GM12878 (cell line): ENCODE results near the gene TCF25. TPM values are rescaled to one million over a fixed set of nuclear protein-coding genes. Genes with fewer than 3 reads are reported as not detected.

Source experiments
- BHLHE40 ChIP-seq, 2 experiments: fragments of 450-650 bp in 1 of 2; IDR thresholded peaks; 2 replicates each; pipeline ENCODE4 v1.6.1; 2011 to 2017; ENCODE audit warnings: low read depth in 2 of 2, borderline replicate concordance in 1 of 2, improper control_type of control experiment in 1 of 2, low read length in 1 of 2, mild to moderate bottlenecking in 1 of 2
- CEBPZ ChIP-seq: fragments of 150-350 bp; IDR thresholded peaks from 2 replicates; pipeline ENCODE4 v1.6.1; 2016; ENCODE audit warnings: low read depth, low read length
- EZH2 ChIP-seq: IDR thresholded peaks from 2 replicates; pipeline ENCODE4 v1.6.1; 2012; ENCODE audit warnings: low read depth, mild to moderate bottlenecking, control low read depth, inconsistent platforms, low read length, borderline replicate concordance; ENCODE audit not compliant: control insufficient read depth
- IKZF1 ChIP-seq: fragments of 450-650 bp; conservative IDR thresholded peaks from 2 replicates; pipeline ENCODE4 v1.6.1; 2017; ENCODE audit warnings: antibody characterized with exemption, mild to moderate bottlenecking
- MAX ChIP-seq: IDR thresholded peaks from 2 replicates; pipeline ENCODE4 v1.6.1; 2012; ENCODE audit warnings: low read depth, low read length, improper control_type of control experiment
- MYB ChIP-seq: fragments of 150-350 bp; IDR thresholded peaks from 2 replicates; pipeline ENCODE4 v1.6.1; 2014; ENCODE audit warnings: mild to moderate bottlenecking, low read depth, low read length, borderline replicate concordance
- NR2C1 ChIP-seq: fragments of 450-650 bp; IDR thresholded peaks from 2 replicates; pipeline ENCODE4 v1.6.1; 2017; ENCODE audit warnings: antibody characterized with exemption, mild to moderate bottlenecking, moderate library complexity
- PAX5 ChIP-seq: IDR thresholded peaks from 2 replicates; pipeline ENCODE4 v1.6.1; 2011; ENCODE audit warnings: low read depth, low read length, borderline replicate concordance
- PKNOX1 ChIP-seq: fragments of 450-650 bp; IDR thresholded peaks from 2 replicates; pipeline ENCODE4 v1.6.1; 2016; ENCODE audit warnings: mild to moderate bottlenecking
- WRNIP1 ChIP-seq: IDR thresholded peaks from 2 replicates; pipeline ENCODE4 v1.6.1; 2011; ENCODE audit warnings: low read depth, low read length, improper control_type of control experiment, borderline replicate concordance
- ZNF24 ChIP-seq: fragments of 450-650 bp; IDR thresholded peaks from 2 replicates; pipeline ENCODE4 v1.6.1; 2017; ENCODE audit warnings: antibody characterized with exemption, mild to moderate bottlenecking
- polyA plus RNA-seq, 11 experiments: library from polyadenylated mRNA; depleted of rRNA in 4 of 11; unstranded in 6 of 11; stranded (reverse) in 5 of 11; fragments of >200 nt; fragmentation: Nextera tagmentation in 4 of 11; fragmentation: Illumina TruSeq in 1 of 11; extraction: Ambion mirVana in 4 of 11; extraction: Trizol in 1 of 11; gene quantifications; 1 replicate in 1 of 11; 2 replicates in 10 of 11; pipeline versions ENCODE4 v1.2.1 to v1.2.3, GENCODE V29; 2011 to 2016; ENCODE audit warnings: inconsistent platforms in 2 of 11, missing spikeins in 2 of 11, low read depth in 1 of 11
- total RNA-seq, 4 experiments: library from RNA; depleted of rRNA in 3 of 4; stranded (reverse); fragments of >200 nt in 3 of 4; fragmentation: Illumina TruSeq in 1 of 4; extraction: Trizol in 1 of 4; gene quantifications; 2 replicates each; pipeline versions ENCODE4 v1.2.1 to v1.2.3, GENCODE V29; 2013 to 2021
- TF ChIP-seq, protein P1 (sequence below): fragments of 450-650 bp; IDR thresholded peaks from 2 replicates; pipeline ENCODE4 v1.6.1; 2018; ENCODE audit warnings: mild to moderate bottlenecking, low read depth, moderate library complexity; ENCODE audit not compliant: partially characterized antibody
- TF ChIP-seq, protein P2 (sequence below): fragments of 450-650 bp; IDR thresholded peaks from 2 replicates; pipeline ENCODE4 v1.6.1; 2017; ENCODE audit warnings: mild to moderate bottlenecking, moderate library complexity

TCF25 gene
- total and polyA plus RNA-seq, 10 of the 15 experiments (the other 5 are each of a cell fraction or from before 2014, with no cell fraction given): 8.4 to 130 (median 89.4) TPM

- TF ChIP-seq, protein P1, sequence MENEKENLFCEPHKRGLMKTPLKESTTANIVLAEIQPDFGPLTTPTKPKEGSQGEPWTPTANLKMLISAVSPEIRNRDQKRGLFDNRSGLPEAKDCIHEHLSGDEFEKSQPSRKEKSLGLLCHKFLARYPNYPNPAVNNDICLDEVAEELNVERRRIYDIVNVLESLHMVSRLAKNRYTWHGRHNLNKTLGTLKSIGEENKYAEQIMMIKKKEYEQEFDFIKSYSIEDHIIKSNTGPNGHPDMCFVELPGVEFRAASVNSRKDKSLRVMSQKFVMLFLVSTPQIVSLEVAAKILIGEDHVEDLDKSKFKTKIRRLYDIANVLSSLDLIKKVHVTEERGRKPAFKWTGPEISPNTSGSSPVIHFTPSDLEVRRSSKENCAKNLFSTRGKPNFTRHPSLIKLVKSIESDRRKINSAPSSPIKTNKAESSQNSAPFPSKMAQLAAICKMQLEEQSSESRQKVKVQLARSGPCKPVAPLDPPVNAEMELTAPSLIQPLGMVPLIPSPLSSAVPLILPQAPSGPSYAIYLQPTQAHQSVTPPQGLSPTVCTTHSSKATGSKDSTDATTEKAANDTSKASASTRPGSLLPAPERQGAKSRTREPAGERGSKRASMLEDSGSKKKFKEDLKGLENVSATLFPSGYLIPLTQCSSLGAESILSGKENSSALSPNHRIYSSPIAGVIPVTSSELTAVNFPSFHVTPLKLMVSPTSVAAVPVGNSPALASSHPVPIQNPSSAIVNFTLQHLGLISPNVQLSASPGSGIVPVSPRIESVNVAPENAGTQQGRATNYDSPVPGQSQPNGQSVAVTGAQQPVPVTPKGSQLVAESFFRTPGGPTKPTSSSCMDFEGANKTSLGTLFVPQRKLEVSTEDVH: no peak
- peak; percentile 45; the same call in 1 of the 2 replicates for TF ChIP-seq IKZF1
- no peak for TF ChIP-seq MYB
- TF ChIP-seq, protein P2, sequence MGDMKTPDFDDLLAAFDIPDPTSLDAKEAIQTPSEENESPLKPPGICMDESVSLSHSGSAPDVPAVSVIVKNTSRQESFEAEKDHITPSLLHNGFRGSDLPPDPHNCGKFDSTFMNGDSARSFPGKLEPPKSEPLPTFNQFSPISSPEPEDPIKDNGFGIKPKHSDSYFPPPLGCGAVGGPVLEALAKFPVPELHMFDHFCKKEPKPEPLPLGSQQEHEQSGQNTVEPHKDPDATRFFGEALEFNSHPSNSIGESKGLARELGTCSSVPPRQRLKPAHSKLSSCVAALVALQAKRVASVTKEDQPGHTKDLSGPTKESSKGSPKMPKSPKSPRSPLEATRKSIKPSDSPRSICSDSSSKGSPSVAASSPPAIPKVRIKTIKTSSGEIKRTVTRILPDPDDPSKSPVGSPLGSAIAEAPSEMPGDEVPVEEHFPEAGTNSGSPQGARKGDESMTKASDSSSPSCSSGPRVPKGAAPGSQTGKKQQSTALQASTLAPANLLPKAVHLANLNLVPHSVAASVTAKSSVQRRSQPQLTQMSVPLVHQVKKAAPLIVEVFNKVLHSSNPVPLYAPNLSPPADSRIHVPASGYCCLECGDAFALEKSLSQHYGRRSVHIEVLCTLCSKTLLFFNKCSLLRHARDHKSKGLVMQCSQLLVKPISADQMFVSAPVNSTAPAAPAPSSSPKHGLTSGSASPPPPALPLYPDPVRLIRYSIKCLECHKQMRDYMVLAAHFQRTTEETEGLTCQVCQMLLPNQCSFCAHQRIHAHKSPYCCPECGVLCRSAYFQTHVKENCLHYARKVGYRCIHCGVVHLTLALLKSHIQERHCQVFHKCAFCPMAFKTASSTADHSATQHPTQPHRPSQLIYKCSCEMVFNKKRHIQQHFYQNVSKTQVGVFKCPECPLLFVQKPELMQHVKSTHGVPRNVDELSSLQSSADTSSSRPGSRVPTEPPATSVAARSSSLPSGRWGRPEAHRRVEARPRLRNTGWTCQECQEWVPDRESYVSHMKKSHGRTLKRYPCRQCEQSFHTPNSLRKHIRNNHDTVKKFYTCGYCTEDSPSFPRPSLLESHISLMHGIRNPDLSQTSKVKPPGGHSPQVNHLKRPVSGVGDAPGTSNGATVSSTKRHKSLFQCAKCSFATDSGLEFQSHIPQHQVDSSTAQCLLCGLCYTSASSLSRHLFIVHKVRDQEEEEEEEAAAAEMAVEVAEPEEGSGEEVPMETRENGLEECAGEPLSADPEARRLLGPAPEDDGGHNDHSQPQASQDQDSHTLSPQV: no peak
- no peak for TF ChIP-seq PAX5
- TF ChIP-seq PKNOX1: 0 out of 2 replicates have a peak, but pooled peaks have one; percentile 6
- TF ChIP-seq NR2C1: no peak
- TF ChIP-seq CEBPZ: no peak
- no peak for TF ChIP-seq BHLHE40 (IDR thresholded peaks at IDR 0.05; ENCODE audit: borderline replicate concordance in 1 of 2, low read depth in 2 of 2, low read length in 1 of 2)
- TF ChIP-seq WRNIP1: no peak
- no peak for TF ChIP-seq EZH2
- TF ChIP-seq MAX: no peak
- no peak for TF ChIP-seq ZNF24
These were observed 71.4 kb downstream of the TCF25 start (continued) for GRCh38 chr16:89944773-89945172.
